IPS-18a (cell line): Measurements from ENCODE around the gene RPS6KA2.

Experiments used
- H3K27ac ChIP-seq: one replicate; pipeline ENCODE4 v1.5.1; 2013; ENCODE audit warnings: low read length
- H3K27me3 ChIP-seq: one replicate; pipeline ENCODE4 v1.6.1; 2013; ENCODE audit warnings: mild to moderate bottlenecking, low read length; ENCODE audit not compliant: control insufficient read depth, insufficient read depth
- H3K36me3 ChIP-seq: one replicate; pipeline ENCODE4 v1.6.1; 2013; ENCODE audit warnings: low read depth, low read length; ENCODE audit not compliant: control insufficient read depth
- H3K4me1 ChIP-seq: one replicate; pipeline ENCODE4 v1.6.1; 2013; ENCODE audit warnings: low read depth, low read length; ENCODE audit not compliant: control insufficient read depth
- H3K4me3 ChIP-seq: one replicate; pipeline ENCODE4 v1.5.1; 2013; ENCODE audit warnings: low read length
- H3K9ac ChIP-seq: one replicate; pipeline ENCODE4 v1.6.1; 2013; ENCODE audit warnings: mild to moderate bottlenecking, low read length, moderate library complexity
- H3K9me3 ChIP-seq: one replicate; pipeline ENCODE4 v1.6.1; 2013; ENCODE audit warnings: low read depth, low read length; ENCODE audit not compliant: control insufficient read depth

RPS6KA2 gene

DNA sequence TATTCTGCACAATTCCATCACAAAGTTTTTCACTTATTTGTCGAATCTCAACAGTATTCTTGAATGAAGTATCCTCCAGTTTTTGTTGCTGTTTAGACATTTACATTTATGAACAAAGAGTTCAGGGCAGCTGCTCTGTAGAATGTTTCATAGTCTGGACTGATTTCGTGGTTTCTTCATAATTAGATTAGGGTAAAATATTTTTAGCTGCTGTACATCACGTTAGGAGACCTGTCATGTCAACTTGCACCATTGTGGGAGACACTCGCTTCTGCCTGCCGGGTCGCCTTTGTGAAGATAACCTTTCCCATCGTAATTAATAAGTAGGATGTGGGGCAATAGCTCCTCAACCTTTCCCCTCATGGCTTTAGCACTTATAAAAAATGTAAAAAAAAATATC, 27.5 kb upstream of the RPS6KA2 start:
- Histone ChIP-seq H3K27ac (no peak overlapping the region), H3K9ac (no peak overlapping the region), H3K4me1 (peaks cover 26% of the 10 kb centered on the region), H3K9me3 (no peaks in the 10 kb centered on the region), H3K4me3 (no peak overlapping the region), H3K27me3 (peaks cover 27% of the 10 kb centered on the region), H3K36me3 (no peaks in the 10 kb centered on the region)

DNA sequence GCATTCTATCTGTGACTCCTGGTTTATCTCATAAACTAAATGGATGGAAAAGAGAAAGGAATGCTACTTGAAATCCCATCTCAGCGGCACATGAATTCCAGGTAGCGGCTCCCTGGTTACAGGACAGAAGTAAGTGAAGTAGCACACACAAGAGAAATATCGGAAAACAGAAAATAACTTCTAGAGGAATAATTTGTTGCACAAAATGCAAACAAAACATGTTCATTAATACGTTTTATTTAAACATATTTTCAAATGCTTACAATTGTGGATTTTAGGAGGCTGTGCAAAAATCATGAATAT, 26.5 kb upstream of the RPS6KA2 start:
- no peaks in the 10 kb centered on the region for H3K9me3 ChIP-seq
- peaks cover 27% of the 10 kb centered on the region for H3K27me3 ChIP-seq
- H3K27ac ChIP-seq = no peak overlapping the region
- H3K4me3 ChIP-seq = no peak overlapping the region
- H3K36me3 ChIP-seq = no peaks in the 10 kb centered on the region
- peaks cover 31% of the 10 kb centered on the region for H3K4me1 ChIP-seq
- no peak overlapping the region for H3K9ac ChIP-seq

DNA sequence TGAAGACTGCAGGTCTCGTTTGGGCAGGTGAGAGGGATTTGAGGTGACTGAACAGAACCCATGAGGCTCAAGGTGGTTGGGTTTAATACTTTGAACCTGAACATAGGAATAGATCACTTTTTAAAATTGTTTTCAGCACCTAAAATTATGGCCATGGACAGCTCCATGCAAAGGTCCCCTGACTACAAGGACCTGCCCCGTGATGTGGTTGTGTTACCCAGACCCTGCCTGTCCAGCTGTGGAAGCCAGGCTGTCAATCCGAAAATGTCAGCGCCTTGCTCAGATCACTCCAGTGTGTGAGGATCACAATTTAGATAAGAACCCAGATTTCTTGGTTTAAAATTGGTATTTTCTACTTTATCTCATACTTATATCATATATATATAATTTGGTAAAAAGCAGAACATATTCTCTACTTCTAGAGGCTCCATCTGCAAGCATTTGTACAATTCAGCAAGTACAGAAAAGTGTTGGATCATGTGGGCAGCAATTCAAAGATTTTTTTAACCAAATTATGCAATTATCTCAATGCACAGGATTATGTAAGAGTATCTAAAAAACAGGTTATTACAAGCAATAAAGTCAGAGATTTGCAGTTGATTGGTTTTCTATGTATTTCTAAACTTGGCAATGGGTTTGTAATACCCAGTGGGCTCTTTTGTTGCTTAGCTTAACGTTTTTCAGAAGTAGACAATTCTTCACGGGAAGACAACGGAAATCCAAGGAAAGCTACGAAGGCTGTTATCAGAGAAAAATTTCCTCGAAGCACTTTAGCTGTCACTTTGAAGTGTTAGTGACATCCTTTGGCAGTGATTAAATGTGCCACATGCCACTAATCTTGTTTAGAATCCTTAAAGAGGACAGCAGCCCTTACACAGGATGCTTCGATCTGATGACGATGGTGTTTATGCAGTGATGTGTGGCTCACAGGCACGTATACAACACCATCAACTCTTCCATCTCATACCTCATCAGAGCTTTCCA, 24.1 kb upstream of the RPS6KA2 start:
- no peak overlapping the region for H3K4me3 ChIP-seq
- H3K9me3 ChIP-seq = no peaks in the 10 kb centered on the region
- H3K36me3 ChIP-seq = no peaks in the 10 kb centered on the region
- no peak overlapping the region for H3K27ac ChIP-seq
- no peak overlapping the region for H3K9ac ChIP-seq
- peaks cover 11% of the 10 kb centered on the region for H3K27me3 ChIP-seq
- H3K4me1 ChIP-seq = peaks cover 24% of the 10 kb centered on the region

DNA sequence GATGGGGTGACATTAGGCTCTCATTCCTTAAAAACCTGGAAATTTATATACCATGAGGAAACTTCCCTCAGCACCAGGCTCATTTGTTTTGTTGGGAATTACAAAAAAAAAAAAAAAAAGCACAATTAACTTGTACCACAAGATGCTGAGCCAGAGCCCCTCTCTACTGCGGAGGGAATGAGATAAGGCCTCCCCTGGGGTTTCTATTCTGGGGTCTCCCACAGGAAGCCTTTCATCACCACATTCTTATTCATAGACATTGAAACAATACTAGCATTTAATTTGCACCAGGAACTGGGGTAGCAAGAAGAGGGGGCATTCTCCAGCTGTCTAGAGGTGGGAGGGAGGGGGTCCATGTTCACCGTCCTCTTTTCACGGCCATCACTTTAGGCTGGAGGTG, 23.0 kb upstream of the RPS6KA2 start:
- no peaks in the 10 kb centered on the region for H3K9me3 ChIP-seq
- H3K36me3 ChIP-seq = no peaks in the 10 kb centered on the region
- peaks cover under 1% of the 10 kb centered on the region for H3K27me3 ChIP-seq
- no peak overlapping the region for H3K9ac ChIP-seq
- H3K27ac ChIP-seq = no peak overlapping the region
- H3K4me1 ChIP-seq = peaks cover 19% of the 10 kb centered on the region
- H3K4me3 ChIP-seq = peak overlapping the region; percentile 16

DNA sequence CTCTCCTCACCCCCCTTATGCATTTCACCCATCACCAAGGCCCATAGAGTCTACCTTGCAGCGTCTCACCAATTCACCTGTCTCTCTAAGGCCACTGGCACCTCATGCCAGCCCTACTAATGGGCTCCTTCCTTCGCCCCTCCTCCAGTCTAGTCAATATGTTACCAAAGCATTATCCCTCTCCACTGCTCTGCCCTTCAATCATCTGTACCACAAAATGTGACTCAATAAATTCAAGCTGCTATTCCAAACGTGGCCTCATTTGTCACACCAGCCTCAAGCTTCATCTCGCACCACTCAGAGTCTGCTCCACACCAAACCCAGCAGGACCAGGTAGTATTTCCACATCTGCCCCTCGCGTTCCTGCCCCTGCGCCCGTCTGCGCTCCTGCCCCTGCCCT, 21.8 kb upstream of the RPS6KA2 start:
- no peaks in the 10 kb centered on the region for H3K36me3 ChIP-seq
- no peaks in the 10 kb centered on the region for H3K9me3 ChIP-seq
- no peak overlapping the region for H3K27ac ChIP-seq
- H3K9ac ChIP-seq = no peak overlapping the region
- H3K4me3 ChIP-seq = no peak overlapping the region
- H3K27me3 ChIP-seq = no peaks in the 10 kb centered on the region
- peaks cover 19% of the 10 kb centered on the region for H3K4me1 ChIP-seq

DNA sequence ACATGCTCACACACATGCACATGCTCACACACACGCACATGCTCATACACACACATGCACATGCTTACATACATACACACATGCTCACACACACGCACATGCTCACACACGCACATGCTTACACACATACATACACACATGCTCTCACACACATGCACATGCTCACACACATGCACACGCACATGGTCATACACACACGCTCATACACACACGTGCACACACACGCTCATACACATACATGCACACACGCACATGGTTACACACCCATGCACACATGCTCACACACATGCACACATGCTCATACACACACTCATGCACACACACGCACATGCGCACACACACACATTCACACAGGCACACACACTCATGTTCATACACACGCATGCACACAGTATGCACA, 20.8 kb upstream of the RPS6KA2 start:
- H3K9ac ChIP-seq = no peak overlapping the region
- no peaks in the 10 kb centered on the region for H3K27me3 ChIP-seq
- H3K4me1 ChIP-seq = peaks cover 19% of the 10 kb centered on the region
- no peak overlapping the region for H3K27ac ChIP-seq
- H3K9me3 ChIP-seq = no peaks in the 10 kb centered on the region
- no peaks in the 10 kb centered on the region for H3K36me3 ChIP-seq
- no peak overlapping the region for H3K4me3 ChIP-seq

DNA sequence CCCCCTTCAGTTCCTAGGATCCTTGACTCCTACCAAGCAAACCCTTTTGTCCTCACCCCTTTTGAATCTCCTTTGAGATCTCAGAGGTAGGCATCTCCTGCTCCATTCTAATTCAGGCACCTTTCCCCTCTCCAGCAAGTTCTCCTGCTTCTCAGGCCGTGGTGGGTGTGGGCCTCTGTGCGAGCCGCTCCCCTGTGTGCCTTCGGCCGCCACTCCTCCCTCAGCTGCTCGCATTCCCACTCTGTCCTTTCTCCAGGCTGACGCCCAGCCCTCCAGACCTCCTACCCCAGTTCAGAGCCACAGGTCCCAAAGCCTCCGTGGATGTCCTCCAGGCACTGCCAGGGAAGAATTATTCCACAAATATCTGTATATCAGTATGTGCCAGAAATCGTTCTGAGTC, 19.7 kb upstream of the RPS6KA2 start:
- Histone ChIP-seq H3K27ac (no peak overlapping the region), H3K9ac (no peak overlapping the region), H3K4me1 (peaks cover 19% of the 10 kb centered on the region), H3K27me3 (no peaks in the 10 kb centered on the region), H3K4me3 (no peak overlapping the region), H3K36me3 (no peaks in the 10 kb centered on the region), H3K9me3 (no peaks in the 10 kb centered on the region)

DNA sequence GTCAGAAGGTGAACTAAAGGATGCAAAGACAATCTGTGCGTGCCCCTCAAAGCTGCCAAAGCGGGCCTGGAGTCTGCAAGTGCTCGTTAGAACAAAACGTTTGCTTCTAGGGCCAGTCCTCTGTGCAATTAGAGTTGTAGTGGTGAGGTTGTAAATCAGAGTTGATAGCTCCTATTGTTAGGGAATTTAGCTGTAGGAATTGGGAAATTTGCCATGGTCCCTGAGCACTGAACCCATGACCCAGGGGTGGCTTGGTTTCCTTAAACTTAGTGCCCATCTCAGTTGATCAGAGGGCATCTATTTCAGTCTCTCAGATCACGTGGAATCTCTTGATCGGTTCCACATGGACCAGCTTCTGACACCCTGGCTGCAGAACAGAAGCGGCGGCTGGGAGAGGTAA, 18.8 kb upstream of the RPS6KA2 start:
- Histone ChIP-seq H3K27ac (no peak overlapping the region), H3K9me3 (no peaks in the 10 kb centered on the region), H3K27me3 (no peaks in the 10 kb centered on the region), H3K36me3 (no peaks in the 10 kb centered on the region), H3K4me3 (no peak overlapping the region), H3K9ac (no peak overlapping the region), H3K4me1 (peaks cover 20% of the 10 kb centered on the region)

DNA sequence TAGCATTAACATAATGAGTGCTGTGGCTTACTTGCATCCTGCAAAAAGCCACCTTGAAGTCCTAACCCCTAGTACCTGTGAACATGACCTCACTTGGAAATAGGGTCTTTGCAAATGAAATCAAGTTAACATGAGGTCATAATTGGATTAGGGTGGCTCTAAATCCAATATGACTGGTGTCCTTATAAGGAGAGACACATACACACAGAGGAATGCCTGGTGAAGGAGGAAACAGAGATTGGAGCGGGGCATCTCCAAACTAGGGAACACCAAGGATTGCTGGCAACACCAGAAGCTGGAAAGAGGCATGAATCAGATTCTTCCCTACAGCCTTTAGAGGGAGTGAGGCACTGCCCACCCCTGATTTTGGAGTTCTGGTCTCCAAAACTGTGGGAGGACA, 17.6 kb upstream of the RPS6KA2 start:
- no peak overlapping the region for H3K27ac ChIP-seq
- no peak overlapping the region for H3K4me3 ChIP-seq
- no peaks in the 10 kb centered on the region for H3K27me3 ChIP-seq
- peaks cover 17% of the 10 kb centered on the region for H3K4me1 ChIP-seq
- no peaks in the 10 kb centered on the region for H3K36me3 ChIP-seq
- H3K9ac ChIP-seq = no peak overlapping the region
- H3K9me3 ChIP-seq = no peaks in the 10 kb centered on the region

DNA sequence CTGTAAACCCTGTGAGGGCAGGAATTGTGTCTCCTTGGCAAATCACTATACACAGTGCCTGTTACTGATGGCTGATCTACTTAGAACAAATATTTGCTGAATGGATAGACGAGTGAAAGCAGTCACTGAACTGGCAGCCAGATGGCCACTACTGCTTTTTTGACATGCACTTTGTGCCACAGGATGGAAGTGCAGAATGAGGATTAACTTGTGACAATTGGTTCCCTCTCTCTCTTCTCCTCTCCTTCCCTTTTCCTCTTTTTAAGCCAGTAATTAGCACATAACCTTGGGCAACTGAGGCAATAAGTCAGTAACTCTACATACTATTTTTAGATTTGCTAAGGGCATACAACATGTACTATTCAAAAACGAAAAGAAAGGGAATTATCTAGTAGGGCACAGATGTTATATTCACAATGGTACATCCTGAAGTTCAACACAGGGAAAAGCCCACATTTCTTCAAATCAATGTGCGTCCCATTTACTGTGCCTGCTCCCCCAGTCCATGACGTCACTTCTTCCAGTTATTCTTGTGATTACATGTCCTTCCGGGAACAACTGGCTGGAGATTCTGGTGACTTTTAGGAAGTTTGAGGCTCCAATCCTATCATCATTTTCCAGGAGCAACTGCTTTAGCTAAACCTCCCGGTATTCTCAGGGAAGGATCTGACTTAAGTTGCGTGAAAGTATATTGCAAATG, 17.0 kb upstream of the RPS6KA2 start:
- no peak overlapping the region for H3K27ac ChIP-seq
- no peaks in the 10 kb centered on the region for H3K9me3 ChIP-seq

DNA sequence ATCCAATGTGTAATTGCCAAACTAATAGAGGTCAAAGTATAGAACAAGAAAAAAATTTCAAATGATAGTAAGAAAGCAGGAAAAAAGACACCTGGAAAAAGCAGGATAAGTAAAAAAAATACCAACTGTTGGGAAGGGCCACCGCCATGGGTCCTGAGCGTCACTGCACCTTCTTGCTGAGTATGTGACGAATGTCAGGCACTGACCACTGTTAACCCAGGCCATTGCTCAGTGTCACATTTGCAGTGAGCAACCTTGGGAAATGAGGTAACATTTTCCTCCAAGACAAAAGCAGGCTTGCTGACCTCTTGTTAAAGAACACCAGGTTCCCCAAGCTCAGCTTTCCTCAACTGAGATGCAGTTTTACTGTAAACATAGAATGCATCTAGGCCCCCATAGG, 15.6 kb upstream of the RPS6KA2 start:
- Histone ChIP-seq H3K27me3 (no peaks in the 10 kb centered on the region), H3K9ac (no peak overlapping the region), H3K27ac (no peak overlapping the region), H3K4me3 (no peak overlapping the region), H3K4me1 (peaks cover 11% of the 10 kb centered on the region), H3K9me3 (no peaks in the 10 kb centered on the region), H3K36me3 (no peaks in the 10 kb centered on the region)

More for the DNA sequence above, 17.0 kb upstream of the RPS6KA2 start:
- no peaks in the 10 kb centered on the region for H3K27me3 ChIP-seq
- no peak overlapping the region for H3K4me3 ChIP-seq
- peaks cover 11% of the 10 kb centered on the region for H3K4me1 ChIP-seq
- no peak overlapping the region for H3K9ac ChIP-seq
- H3K36me3 ChIP-seq = no peaks in the 10 kb centered on the region
